PFSK-1 (cell line): ENCODE data around the gene DNAH6.

ENCODE experiments used
- FOXP2 ChIP-seq: optimal IDR thresholded peaks from 2 replicates; pipeline ENCODE3; 2011; ENCODE audit warnings: borderline replicate concordance, control low read depth, inconsistent platforms; ENCODE audit not compliant: insufficient read depth; ENCODE audit errors: extremely low read length, extremely low read depth
- POLR2AphosphoS5 ChIP-seq: IDR thresholded peaks from 2 replicates; pipeline ENCODE4 v1.6.1; 2012; ENCODE audit warnings: low read depth, mild to moderate bottlenecking, control low read depth, low read length, moderate library complexity
- SIN3A ChIP-seq: IDR thresholded peaks from 2 replicates; pipeline ENCODE4 v1.6.1; 2012; ENCODE audit warnings: mild to moderate bottlenecking, low read length, moderate library complexity, borderline replicate concordance; ENCODE audit not compliant: insufficient read depth

DNA sequence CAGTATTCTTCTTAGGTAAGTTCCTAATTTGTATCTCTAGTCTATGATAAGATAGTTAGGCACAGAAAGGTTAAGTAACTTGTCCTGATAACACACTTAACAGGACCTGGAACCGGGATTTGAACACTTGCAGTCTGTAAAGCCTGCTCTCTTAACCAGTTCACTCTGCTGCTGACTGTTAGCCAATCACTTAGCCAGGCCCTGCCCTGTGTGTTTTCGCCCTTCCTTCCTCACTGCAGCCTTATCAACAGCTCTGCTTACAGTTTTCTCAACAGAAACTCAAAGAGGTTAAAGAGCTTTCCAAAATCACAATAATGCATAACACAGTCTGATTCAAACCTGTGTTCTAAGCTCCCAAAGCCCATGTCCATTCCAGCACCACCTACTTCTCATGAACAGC, 212.9 kb downstream of the DNAH6 start:
- no peak for TF ChIP-seq POLR2AphosphoS5
- no peak for TF ChIP-seq FOXP2
- no peak for TF ChIP-seq SIN3A
